Lower leg skin (tissue), 3 donors: ENCODE measurements around the gene NPAS2.

Experiments used
- CTCF ChIP-seq, 3 donors: fragments of 450-650 bp; IDR thresholded peaks; one replicate each; pipeline ENCODE4 v1.5.1; 2016; ENCODE audit warnings: antibody characterized with exemption in 3 of 3, mild to moderate bottlenecking in 3 of 3, moderate library complexity in 2 of 3
- POLR2A ChIP-seq, 2 donors: fragments of 450-650 bp; IDR thresholded peaks; one replicate each; pipeline ENCODE4 v1.6.1; 2016 to 2017; ENCODE audit warnings: antibody characterized with exemption in 2 of 2, mild to moderate bottlenecking in 1 of 2, moderate library complexity in 1 of 2

DNA sequence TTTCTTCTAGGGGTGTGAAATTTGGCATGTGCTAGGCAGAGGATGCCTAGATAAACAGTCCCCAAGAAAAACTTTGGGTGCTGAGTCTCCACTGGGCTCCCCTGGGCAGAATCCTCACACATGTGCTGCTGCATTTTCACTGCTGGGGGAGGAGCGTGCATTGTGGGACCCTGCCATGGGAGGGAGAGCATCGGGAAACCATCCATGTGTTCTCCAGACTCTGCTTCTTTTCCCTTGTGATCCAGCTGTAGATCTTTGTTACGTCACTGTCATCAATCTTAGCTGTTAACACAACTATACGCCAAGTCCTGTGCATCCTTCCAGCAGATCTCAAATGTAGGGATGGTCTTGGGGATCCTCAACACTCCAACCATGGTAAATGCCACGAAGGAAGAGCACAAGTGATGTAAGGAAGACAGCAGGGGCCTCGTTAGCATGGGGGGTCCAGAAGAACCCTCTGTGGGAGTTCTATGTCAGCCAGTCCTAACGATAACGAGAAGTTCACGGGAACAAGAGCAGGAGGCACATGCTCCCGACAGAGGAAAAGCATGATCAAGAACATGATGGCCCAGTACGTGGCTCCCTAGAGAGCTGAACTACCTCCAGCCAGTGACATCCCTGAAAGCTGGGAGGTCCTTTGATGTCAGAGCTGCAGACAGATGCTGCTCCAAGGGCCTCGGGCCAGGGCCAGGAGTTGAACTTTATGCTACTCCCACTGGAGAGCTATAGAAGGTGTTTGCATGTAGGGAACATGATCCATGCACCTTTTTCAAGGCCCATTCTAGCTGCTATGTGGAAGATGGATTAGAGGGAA lies 41.1 kb upstream of the NPAS2 start:
- TF ChIP-seq CTCF (IDR thresholded peaks at IDR 0.05) (no peak), POLR2A (IDR thresholded peaks at IDR 0.05) (no peak)
